Measurements from ENCODE around the gene RBPMS2. TPM values are rescaled to one million over a fixed set of nuclear protein-coding genes. Genes with fewer than 3 reads are reported as not detected.

RBPMS2 gene
- total RNA-seq, 4 donors from 2014 or later, result 0.22 to 5.4 (median 1.8) TPM

DNA sequence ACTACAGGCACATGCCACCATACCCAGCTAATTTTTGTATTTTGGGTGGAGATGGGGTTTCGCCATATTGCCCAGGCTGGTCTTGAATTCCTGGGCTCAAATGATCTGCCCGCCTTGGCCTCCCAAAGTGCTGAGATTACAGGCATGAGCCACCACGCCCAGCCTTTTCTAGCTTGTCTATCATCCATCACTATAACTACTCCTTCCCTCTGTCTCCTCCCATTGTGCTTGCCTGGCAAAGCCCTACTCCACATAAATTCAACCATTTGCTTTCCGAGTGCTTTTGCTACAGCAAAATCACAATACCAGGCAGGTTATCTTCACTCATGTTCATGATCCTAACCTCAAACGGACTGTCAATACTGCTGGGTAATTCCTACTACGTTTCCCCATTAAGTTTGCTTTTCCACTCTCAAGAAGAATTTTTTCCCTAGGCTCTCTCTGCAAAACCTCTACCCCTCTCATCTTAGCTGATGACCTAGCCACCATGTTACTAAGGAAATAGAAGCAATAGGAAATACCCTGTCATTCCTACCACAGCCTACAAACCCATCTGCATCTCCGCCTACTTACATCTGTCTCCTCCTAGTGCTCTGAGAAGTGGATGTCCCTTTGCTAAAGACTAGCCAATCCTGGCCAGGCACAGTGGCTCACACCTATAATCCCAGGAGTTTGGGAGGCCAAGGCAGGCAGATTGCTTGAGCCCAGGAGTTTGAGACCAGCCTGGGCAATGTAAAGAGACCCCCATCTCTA is 64.5 kb downstream of the RBPMS2 start:
- 92 to 94% methylated on average over 7 of the region's 7 CpGs for WGBS, 2 donors
- Histone ChIP-seq H3K9me3 (no peaks in the 10 kb centered on the region), H3K4me3 (no peak overlapping the region), H3K36me3 (no peaks in the 10 kb centered on the region), H3K27ac (no peak overlapping the region), H3K4me1 (no peaks in the 10 kb centered on the region), H3K27me3 (no peaks in the 10 kb centered on the region)
- TF ChIP-seq POLR2A (IDR thresholded peaks at IDR 0.05), result no peak
- TF ChIP-seq EP300 (IDR thresholded peaks at IDR 0.05), result no peak
- no peak for TF ChIP-seq CTCF (IDR thresholded peaks at IDR 0.05)
- no peak for DNase-seq (ENCODE audit: low spot score in 2 of 2)

GRCh38 chr15:64706011-64706911 is 69.1 kb downstream of the RBPMS2 start:
- Histone ChIP-seq H3K27ac (no peak overlapping the region), H3K9me3 (no peaks in the 10 kb centered on the region), H3K4me1 (peaks cover 0 to 19% (median 18%) of the 10 kb centered on the region in 4 donors), H3K27me3 (no peaks in the 10 kb centered on the region), H3K36me3 (no peaks in the 10 kb centered on the region), H3K4me3 (no peak overlapping the region)
- DNase-seq (ENCODE audit: low spot score in 2 of 2), result no peak
- 86 to 88% methylated on average over 10 of the region's 10 CpGs for WGBS, 2 donors
- TF ChIP-seq EP300 (IDR thresholded peaks at IDR 0.05), result no peak
- TF ChIP-seq CTCF (IDR thresholded peaks at IDR 0.05), result no peak
- TF ChIP-seq POLR2A (IDR thresholded peaks at IDR 0.05), result no peak

- Histone ChIP-seq H3K27ac (no peak overlapping the region), H3K4me3 (no peak overlapping the region), H3K36me3 (no peaks in the 10 kb centered on the region), H3K27me3 (no peaks in the 10 kb centered on the region), H3K4me1 (peaks cover 0 to 32% (median 30%) of the 10 kb centered on the region in 4 donors), H3K9me3 (no peaks in the 10 kb centered on the region)
- no peak for DNase-seq (ENCODE audit: low spot score in 2 of 2)
- 78 to 79% methylated on average over 3 of the region's 3 CpGs for WGBS, 2 donors
- TF ChIP-seq POLR2A (IDR thresholded peaks at IDR 0.05), result no peak
- no peak for TF ChIP-seq EP300 (IDR thresholded peaks at IDR 0.05)
- no peak for TF ChIP-seq CTCF (IDR thresholded peaks at IDR 0.05)
Measured at GRCh38 chr15:64705006-64705405, 70.4 kb downstream of the RBPMS2 start.

GRCh38 chr15:64703632-64703959 is 71.8 kb downstream of the RBPMS2 start:
- Histone ChIP-seq H3K27me3 (no peaks in the 10 kb centered on the region), H3K4me3 (peak overlapping the region; percentile 61 to 87 (median 75)), H3K36me3 (no peaks in the 10 kb centered on the region), H3K4me1 (peaks cover 0 to 45% (median 43%) of the 10 kb centered on the region in 4 donors), H3K27ac (peak overlapping the region; percentile 87 to 95 (median 92)), H3K9me3 (no peaks in the 10 kb centered on the region)
- TF ChIP-seq EP300 (IDR thresholded peaks at IDR 0.05) (no peak), CTCF (IDR thresholded peaks at IDR 0.05) (no peak), POLR2A (IDR thresholded peaks at IDR 0.05) (no peak)
- no peak for DNase-seq (ENCODE audit: low spot score in 2 of 2)
- 53 to 57% methylated on average over 7 of the region's 7 CpGs for WGBS, 2 donors
